Natural killer cell treated with Interleukin-12 subunit alpha and Interleukin-12 subunit beta and Interleukin-15 and Interleukin-18, amount 100 ng/mL, for 72 hours (primary cell): ENCODE results near the gene CDC5L. TPM values are rescaled to one million over a fixed set of nuclear protein-coding genes. Genes with fewer than 3 reads are reported as not detected.

Experiments used
- ATAC-seq, 2 donors: fragments of 150-1000 bp; cut with Tn5 transposase in 1 of 2; sonication (Bioruptor Pico), chemical (Tn5 transposase) in 1 of 2; 2 replicates each; pipeline ENCODE4 v1.10.0; 2021
- DNase-seq: peaks from one replicate; pipeline ENCODE4 v3.0.0; 2022; ENCODE audit warnings: low spot score
- H3K27ac Mint-ChIP-seq, 2 donors: 1 replicate in 1 of 2; 2 replicates in 1 of 2; pipeline ENCODE4 v1.8.0; 2022; ENCODE audit warnings: mixed read lengths in 2 of 2, mild to moderate bottlenecking in 1 of 2, moderate library complexity in 1 of 2
- H3K27me3 Mint-ChIP-seq, 2 donors: 1 replicate in 1 of 2; 2 replicates in 1 of 2; pipeline ENCODE4 v1.8.0; 2022; ENCODE audit warnings: mixed read lengths in 2 of 2
- H3K36me3 Mint-ChIP-seq: one replicate; pipeline ENCODE4 v1.8.0; 2022; ENCODE audit warnings: mixed read lengths
- H3K4me1 Mint-ChIP-seq, 2 donors: 1 replicate in 1 of 2; 2 replicates in 1 of 2; pipeline ENCODE4 v1.8.0; 2022; ENCODE audit warnings: low read depth in 2 of 2, mixed read lengths in 2 of 2, mild to moderate bottlenecking in 1 of 2
- H3K4me3 Mint-ChIP-seq: one replicate; pipeline ENCODE4 v1.8.0; 2022; ENCODE audit warnings: mixed read lengths
- H3K9me3 Mint-ChIP-seq: 2 replicates; pipeline ENCODE4 v1.8.0; 2022; ENCODE audit warnings: mixed read lengths
- total RNA-seq, 2 donors: library from RNA; stranded (reverse); gene quantifications; one replicate each; pipeline ENCODE4 v1.2.3, GENCODE V29; 2022

Gene CDC5L
- total RNA-seq, 2 donors from 2014 or later: 21.6 to 22.6 TPM

GRCh38 chr6:44388135-44388487, 605 bp downstream of the CDC5L start:
- no peaks in the 10 kb centered on the region for H3K9me3 Mint-ChIP-seq
- peaks cover 15% of the 10 kb centered on the region for H3K36me3 Mint-ChIP-seq
- DNase-seq (no peak), ATAC-seq (no peak)
- H3K4me1 Mint-ChIP-seq: peaks cover 37 to 51% of the 10 kb centered on the region in 2 donors
- peak overlapping the region; percentile 97 for H3K4me3 Mint-ChIP-seq
- peak overlapping the region; percentile 93 to 96 for H3K27ac Mint-ChIP-seq
- H3K27me3 Mint-ChIP-seq: no peaks in the 10 kb centered on the region

- no peaks in the 10 kb centered on the region for H3K27me3 Mint-ChIP-seq
- H3K36me3 Mint-ChIP-seq: peaks cover 18% of the 10 kb centered on the region
- H3K4me3 Mint-ChIP-seq: peak overlapping the region; percentile 97
- peak overlapping the region; percentile 93 to 96 for H3K27ac Mint-ChIP-seq
- peaks cover 37 to 51% of the 10 kb centered on the region in 2 donors for H3K4me1 Mint-ChIP-seq
- DNase-seq (no peak), ATAC-seq (no peak)
- H3K9me3 Mint-ChIP-seq: no peaks in the 10 kb centered on the region
These were observed 1.4 kb downstream of the CDC5L start for GRCh38 chr6:44388887-44389286.

DNA sequence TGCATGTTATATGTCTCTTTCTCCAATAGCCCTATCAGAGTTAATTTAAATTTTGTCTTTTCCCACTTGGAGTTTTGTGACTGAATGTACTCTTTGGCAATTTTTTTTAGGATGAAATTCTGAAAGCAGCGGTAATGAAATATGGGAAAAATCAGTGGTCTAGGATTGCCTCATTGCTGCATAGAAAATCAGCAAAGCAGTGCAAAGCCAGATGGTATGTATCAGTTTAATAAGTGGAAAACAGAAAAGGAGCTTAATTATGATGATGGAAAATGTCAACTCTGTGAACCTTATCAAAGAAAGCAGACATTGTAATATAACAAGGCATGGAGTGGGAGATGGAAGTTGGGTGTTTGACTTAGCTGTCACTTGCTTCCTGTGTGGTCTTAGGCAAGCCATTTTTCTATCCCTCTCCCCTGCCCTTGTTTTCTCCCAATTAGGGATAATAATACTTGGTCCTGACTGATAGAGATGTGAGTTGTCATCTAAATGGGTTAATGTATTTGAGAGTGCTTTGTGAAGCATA, 2.7 kb downstream of the CDC5L start:
- H3K27ac Mint-ChIP-seq: no peak overlapping the region
- H3K27me3 Mint-ChIP-seq: no peaks in the 10 kb centered on the region
- H3K36me3 Mint-ChIP-seq: peaks cover 28% of the 10 kb centered on the region
- H3K4me3 Mint-ChIP-seq: peak overlapping the region; percentile 97
- no peak for ATAC-seq
- no peaks in the 10 kb centered on the region for H3K9me3 Mint-ChIP-seq
- DNase-seq: no peak
- H3K4me1 Mint-ChIP-seq: peaks cover 40 to 56% of the 10 kb centered on the region in 2 donors

DNA sequence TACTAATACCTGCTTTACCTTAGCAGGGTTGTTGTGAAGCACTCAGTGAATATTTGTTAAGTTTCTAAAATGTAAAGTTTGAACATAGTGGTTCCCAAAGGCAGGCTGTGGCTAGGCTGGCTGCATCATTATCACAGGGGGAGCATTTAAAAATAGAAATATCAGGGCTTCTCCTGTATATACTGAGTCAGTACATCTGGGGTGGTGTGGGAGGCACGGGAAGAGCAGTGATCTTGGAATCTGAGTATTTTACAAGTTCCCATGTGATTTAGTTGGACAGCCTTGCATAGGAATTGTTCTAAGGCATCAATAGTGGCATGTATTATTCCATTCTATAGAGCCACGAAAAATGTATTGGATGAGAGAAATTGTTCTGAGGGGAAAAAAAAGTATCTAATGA, 8.0 kb downstream of the CDC5L start:
- Mint-ChIP-seq H3K9me3 (no peaks in the 10 kb centered on the region), H3K4me1 (peaks cover 16 to 35% of the 10 kb centered on the region in 2 donors), H3K27ac (no peak overlapping the region), H3K27me3 (no peaks in the 10 kb centered on the region), H3K4me3 (no peak overlapping the region), H3K36me3 (peaks cover 33% of the 10 kb centered on the region)
- DNase-seq: no peak
- no peak for ATAC-seq

- Mint-ChIP-seq H3K27me3 (no peaks in the 10 kb centered on the region), H3K4me3 (no peak overlapping the region), H3K36me3 (peaks cover 39% of the 10 kb centered on the region), H3K4me1 (peaks cover 22 to 26% of the 10 kb centered on the region in 2 donors), H3K9me3 (no peaks in the 10 kb centered on the region), H3K27ac (no peak overlapping the region)
- no peak for ATAC-seq
- no peak for DNase-seq
These were observed 9.5 kb downstream of the CDC5L start for GRCh38 chr6:44396968-44397367.

DNA sequence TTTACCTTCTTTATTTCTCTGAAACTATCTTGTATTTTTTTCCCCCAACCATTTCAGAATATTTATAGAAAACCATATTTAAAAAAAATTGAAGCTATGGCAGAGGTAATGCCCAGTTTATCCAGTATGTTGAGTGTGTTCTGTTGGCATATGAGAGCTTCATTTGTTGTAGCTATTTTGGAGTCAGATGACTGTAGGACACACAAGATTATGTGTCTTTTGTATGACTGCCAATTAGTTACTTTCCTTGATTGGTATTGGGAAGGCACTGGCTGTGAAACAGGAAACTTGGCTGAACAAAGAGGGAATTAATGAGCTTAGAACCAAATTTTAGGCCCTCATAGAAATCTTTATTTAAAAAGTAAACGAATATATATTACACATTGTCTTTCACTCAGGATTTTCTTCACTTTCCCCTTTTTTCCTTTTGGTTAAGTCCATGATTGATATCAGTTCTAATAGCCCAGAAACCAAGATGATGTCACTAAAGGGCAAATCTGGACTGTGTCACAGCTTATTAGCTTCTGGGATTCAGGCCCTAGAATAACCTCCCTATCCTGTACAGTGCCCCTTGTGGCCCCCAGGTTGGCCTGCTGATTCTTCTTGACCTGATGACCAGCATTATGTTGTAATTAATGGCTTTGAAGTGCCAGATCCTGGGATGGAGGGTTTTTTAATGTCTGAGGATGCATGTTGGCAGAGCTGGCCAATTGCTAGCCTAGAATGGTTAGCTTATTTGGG, 10.1 kb downstream of the CDC5L start:
- DNase-seq: no peak

DNA sequence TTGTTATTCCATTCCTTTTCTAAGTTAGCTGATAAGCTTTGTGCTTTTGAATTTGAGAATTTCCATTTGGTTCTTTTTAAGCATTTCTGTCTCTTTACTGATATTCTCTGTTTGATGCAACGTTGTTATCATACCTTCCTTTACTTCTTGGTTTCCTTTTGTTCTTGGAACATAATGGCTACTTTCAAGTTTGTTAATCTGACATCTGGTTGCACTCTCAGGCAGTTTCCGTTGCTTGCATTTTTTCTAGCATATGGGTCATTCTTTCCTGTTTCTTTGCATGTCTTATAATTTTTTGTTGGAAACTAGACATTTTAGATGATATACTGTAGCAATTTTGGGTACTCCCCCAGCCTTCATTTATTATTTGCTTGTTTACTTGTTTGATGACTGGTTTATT, 12.5 kb downstream of the CDC5L start:
- Mint-ChIP-seq H3K9me3 (no peaks in the 10 kb centered on the region), H3K4me1 (peaks cover 22 to 27% of the 10 kb centered on the region in 2 donors), H3K27ac (no peak overlapping the region), H3K27me3 (no peaks in the 10 kb centered on the region), H3K36me3 (peaks cover 33% of the 10 kb centered on the region), H3K4me3 (peak overlapping the region; percentile 28)
- DNase-seq (no peak), ATAC-seq (no peak)

More for the DNA sequence above, 10.1 kb downstream of the CDC5L start:
- Mint-ChIP-seq H3K27ac (no peak overlapping the region), H3K27me3 (no peaks in the 10 kb centered on the region), H3K9me3 (no peaks in the 10 kb centered on the region), H3K36me3 (peaks cover 39% of the 10 kb centered on the region), H3K4me1 (peaks cover 24 to 26% of the 10 kb centered on the region in 2 donors), H3K4me3 (no peak overlapping the region)
- no peak for ATAC-seq

GRCh38 chr6:44400572-44400971, 13.1 kb downstream of the CDC5L start:
- Mint-ChIP-seq H3K4me1 (peaks cover 16 to 29% of the 10 kb centered on the region in 2 donors), H3K9me3 (no peaks in the 10 kb centered on the region), H3K27ac (no peak overlapping the region), H3K27me3 (no peaks in the 10 kb centered on the region), H3K36me3 (peaks cover 28% of the 10 kb centered on the region), H3K4me3 (no peak overlapping the region)
- no peak for DNase-seq
- ATAC-seq: no peak

DNA sequence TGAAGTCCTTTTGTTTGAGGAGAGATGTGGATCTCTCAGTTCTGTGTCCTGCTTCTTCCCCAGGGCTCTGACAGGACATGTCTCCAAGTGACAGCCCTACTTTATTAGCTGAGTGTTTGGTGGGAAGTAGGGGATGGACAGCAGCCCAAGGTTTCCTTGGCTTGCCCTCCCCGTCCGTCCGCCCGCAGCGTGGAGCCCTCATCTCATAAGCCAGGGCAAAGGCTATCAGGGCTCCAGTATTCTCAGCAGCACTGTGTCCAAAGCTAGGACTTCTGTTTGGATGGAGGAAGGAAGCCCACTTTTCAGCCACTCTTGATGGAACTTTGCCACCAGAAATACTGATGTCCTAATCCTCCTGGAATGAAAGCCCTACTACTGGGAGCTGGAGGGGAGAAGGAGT, 13.6 kb downstream of the CDC5L start:
- Mint-ChIP-seq H3K4me1 (peaks cover 16 to 29% of the 10 kb centered on the region in 2 donors), H3K36me3 (peaks cover 27% of the 10 kb centered on the region), H3K27ac (no peak overlapping the region), H3K27me3 (no peaks in the 10 kb centered on the region), H3K9me3 (no peaks in the 10 kb centered on the region), H3K4me3 (no peak overlapping the region)
- DNase-seq (no peak), ATAC-seq (no peak)

GRCh38 chr6:44404022-44404714, 16.7 kb downstream of the CDC5L start:
- H3K4me1 Mint-ChIP-seq: peaks cover 23% of the 10 kb centered on the region in 2 donors
- DNase-seq: no peak
- no peak overlapping the region for H3K27ac Mint-ChIP-seq

DNA sequence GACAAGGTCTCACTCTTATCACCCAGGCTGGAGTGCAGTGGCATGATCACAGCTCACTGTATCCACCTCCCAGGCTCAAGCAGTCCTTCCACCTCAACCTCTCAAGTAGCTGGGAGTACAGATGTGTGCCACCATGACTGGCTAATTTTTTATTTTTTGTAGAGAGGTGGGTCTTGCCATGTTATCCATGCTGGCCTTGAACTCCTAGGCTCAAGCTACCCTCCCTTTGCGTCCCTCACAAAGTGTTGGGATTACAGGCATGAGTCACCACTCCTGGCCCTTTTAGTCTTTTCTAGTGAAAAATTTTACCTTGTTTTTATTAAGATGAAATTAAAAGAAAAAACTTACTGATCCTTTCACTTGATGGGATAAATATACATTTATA, 17.2 kb downstream of the CDC5L start:
- H3K9me3 Mint-ChIP-seq: no peaks in the 10 kb centered on the region
- H3K27ac Mint-ChIP-seq: no peak overlapping the region

More at GRCh38 chr6:44404022-44404714, 16.7 kb downstream of the CDC5L start:
- no peak for ATAC-seq
- Mint-ChIP-seq H3K4me3 (no peak overlapping the region), H3K36me3 (peaks cover 36% of the 10 kb centered on the region), H3K9me3 (no peaks in the 10 kb centered on the region), H3K27me3 (no peaks in the 10 kb centered on the region)

DNA sequence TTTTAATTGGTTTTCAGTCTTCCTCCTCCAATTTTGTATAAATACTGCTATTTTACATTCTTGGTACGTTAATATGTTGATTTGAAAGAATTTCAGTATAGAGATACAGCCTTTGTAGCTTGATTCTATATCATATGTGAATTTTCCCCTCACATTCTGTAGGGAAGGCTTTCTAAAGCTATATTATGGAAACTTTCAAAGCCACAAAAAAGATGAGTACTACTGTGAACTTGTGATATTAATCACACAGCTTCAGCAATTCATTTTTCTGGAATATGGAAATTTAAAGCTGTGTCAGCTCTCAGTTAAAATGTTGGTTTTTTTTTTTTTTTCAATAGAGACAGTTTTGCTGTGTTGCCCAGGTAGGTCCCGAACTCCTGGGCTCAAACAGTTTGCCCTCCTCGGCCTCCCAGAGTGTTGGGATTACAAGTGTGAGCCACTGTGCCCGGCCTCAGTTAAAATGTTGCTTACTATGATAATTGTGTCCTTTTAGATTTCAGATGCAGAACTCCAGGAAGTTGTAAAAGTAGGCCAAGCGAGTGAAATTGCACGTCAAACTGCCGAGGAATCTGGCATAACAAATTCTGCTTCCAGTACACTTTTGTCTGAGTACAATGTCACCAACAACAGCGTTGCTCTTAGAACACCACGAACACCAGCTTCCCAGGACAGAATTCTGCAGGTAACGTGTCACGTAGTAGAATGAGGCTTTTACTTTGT, 20.6 kb downstream of the CDC5L start:
- peaks cover 11 to 38% of the 10 kb centered on the region in 2 donors for H3K4me1 Mint-ChIP-seq
- peak overlapping the region; percentile 20 for H3K4me3 Mint-ChIP-seq
- ATAC-seq (no peak), DNase-seq (no peak)
- H3K27me3 Mint-ChIP-seq: no peaks in the 10 kb centered on the region
- H3K36me3 Mint-ChIP-seq: peaks cover 51% of the 10 kb centered on the region
- H3K9me3 Mint-ChIP-seq: no peaks in the 10 kb centered on the region
- H3K27ac Mint-ChIP-seq: peak overlapping the region in 1 of 2 donors; percentile 70

More for the DNA sequence above, 17.2 kb downstream of the CDC5L start:
- ATAC-seq: no peak
- DNase-seq: no peak
- Mint-ChIP-seq H3K4me1 (peaks cover 19 to 24% of the 10 kb centered on the region in 2 donors), H3K4me3 (no peak overlapping the region), H3K36me3 (peaks cover 36% of the 10 kb centered on the region), H3K27me3 (no peaks in the 10 kb centered on the region)

DNA sequence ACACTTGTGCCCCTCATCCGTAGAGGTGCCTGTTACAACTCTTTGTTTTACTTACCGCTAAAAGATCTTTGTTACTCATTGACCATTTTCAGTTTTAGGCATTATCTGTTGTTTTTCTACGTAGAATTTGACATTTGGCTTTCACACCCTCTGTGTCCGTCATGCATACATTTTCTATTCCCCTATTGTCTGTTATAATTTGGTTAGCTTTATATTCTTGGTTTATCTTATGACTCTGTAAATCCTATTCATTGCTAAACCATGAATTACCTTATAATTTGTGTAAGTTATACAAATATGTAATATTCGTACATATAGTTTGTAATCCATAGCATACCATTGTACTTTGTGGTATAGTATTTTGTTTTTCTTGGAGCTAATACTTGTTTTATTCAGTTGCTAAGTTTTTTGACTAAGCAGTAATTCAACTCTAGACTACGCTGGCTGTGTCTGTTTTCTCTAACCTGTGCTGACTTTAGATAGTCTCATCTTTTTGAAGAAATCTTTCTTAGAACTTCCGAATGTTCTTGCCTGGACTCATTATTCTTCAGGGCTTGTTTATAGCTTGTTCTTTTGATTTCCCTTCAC, 21.8 kb downstream of the CDC5L start:
- H3K4me3 Mint-ChIP-seq: peak overlapping the region; percentile 58
- peaks cover 12 to 38% of the 10 kb centered on the region in 2 donors for H3K4me1 Mint-ChIP-seq
- no peaks in the 10 kb centered on the region for H3K9me3 Mint-ChIP-seq
- H3K27me3 Mint-ChIP-seq: no peaks in the 10 kb centered on the region
- ATAC-seq (peak in 1 of 2 donors; percentile 76), DNase-seq (no peak)
- peak overlapping the region in 1 of 2 donors; percentile 70 for H3K27ac Mint-ChIP-seq
- peaks cover 45% of the 10 kb centered on the region for H3K36me3 Mint-ChIP-seq
